ENCODE results near the gene SYCP2. TPM values are rescaled to one million over a fixed set of nuclear protein-coding genes. Genes with fewer than 3 reads are reported as not detected.
"Not testable (repeated sequence)": the region's sequence is repeated elsewhere in the genome, so short reads cannot be mapped to it uniquely, and the experiment has no call there.

Gene SYCP2
- polyA plus RNA-seq, 3 donors = 0.28 to 1.2 (median 0.30) TPM

GRCh38 chr20:59857966-59858365, 75.5 kb downstream of the SYCP2 start:
- no peak for DNase-seq
- Mint-ChIP-seq H3K4me3 (no peak overlapping the region), H3K9me3 (peaks cover 0 to 9% (median 4%) of the 10 kb centered on the region in 7 donors), H3K36me3 (peaks cover 7 to 8% of the 10 kb centered on the region in 2 donors), H3K27ac (no peak overlapping the region), H3K27me3 (ENCODE audit: low read depth in 3 of 3) (peaks cover 0 to 5% (median 2%) of the 10 kb centered on the region in 3 donors), H3K4me1 (no peaks in the 10 kb centered on the region)
- no peaks in the 10 kb centered on the region for H3K4me1 ChIP-seq (ENCODE audit: control insufficient read depth in 1 of 2, insufficient read depth in 2 of 2, low read length in 2 of 2)
- H3K27ac ChIP-seq (ENCODE audit: low read depth in 1 of 2, low read length in 2 of 2) = no peak overlapping the region
- H3K27me3 ChIP-seq (ENCODE audit: control insufficient read depth in 2 of 2, insufficient read depth in 2 of 2, low read length in 2 of 2) = peaks cover 2% of the 10 kb centered on the region in 2 donors
- H3K4me3 ChIP-seq (replicated peaks in 1 of 3; ENCODE audit: low read depth in 2 of 3, low read length in 3 of 3) = no peak overlapping the region
- no peaks in the 10 kb centered on the region for H4K20me1 ChIP-seq (ENCODE audit: insufficient read depth, low read length)
- no peak for TF ChIP-seq CTCF (IDR thresholded peaks at IDR 0.05)
- no peaks in the 10 kb centered on the region for H3K9me3 ChIP-seq (replicated peaks in 1 of 2; ENCODE audit: control insufficient read depth in 1 of 2, insufficient read depth in 1 of 2, low read length in 2 of 2)
- WGBS (ENCODE audit: insufficient coverage) = 100% methylated on average over 1 of the region's 2 CpGs
- H3K79me2 ChIP-seq (ENCODE audit: insufficient read depth, low read length) = no peaks in the 10 kb centered on the region
- no peak overlapping the region for H3K4me2 ChIP-seq (replicated peaks; ENCODE audit: extremely low read depth, low read length, poor library complexity, severe bottlenecking)
- intact Hi-C loops (cut with micrococcal nuclease) = no loop called here
- no peak overlapping the region for H3K9ac ChIP-seq (ENCODE audit: insufficient read depth, low read length, poor library complexity, severe bottlenecking)
- H3K36me3 ChIP-seq (replicated peaks in 1 of 2; ENCODE audit: control insufficient read depth in 1 of 2, insufficient read depth in 2 of 2, low read length in 2 of 2) = no peaks in the 10 kb centered on the region
- H2AFZ ChIP-seq (ENCODE audit: insufficient read depth, low read depth, low read length, poor library complexity, severe bottlenecking) = no peak overlapping the region

DNA sequence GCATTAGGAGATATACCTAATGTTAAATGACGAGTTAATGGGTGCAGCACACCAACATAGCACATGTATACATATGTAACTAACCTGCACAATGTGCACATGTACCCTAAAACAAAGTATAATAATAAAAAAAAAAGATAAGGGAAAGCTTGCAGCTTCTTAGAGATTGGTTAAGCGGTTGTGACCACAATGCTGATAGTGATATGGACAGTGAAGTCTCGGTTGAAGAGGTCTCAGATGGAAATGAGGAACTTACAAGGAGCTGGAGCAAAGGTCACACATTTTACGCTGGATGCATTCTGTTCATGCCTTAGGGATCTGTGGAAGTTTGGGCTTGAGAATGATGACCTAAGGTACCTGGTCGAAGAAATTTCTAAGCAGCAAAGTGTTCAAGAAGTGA, 76.5 kb downstream of the SYCP2 start:
- H3K27ac Mint-ChIP-seq; DNase-seq; H3K36me3 ChIP-seq (replicated peaks in 1 of 2; ENCODE audit: control insufficient read depth in 1 of 2, insufficient read depth in 2 of 2, low read length in 2 of 2); H3K27ac ChIP-seq (ENCODE audit: low read depth in 1 of 2, low read length in 2 of 2); H3K9me3 Mint-ChIP-seq; H4K20me1 ChIP-seq (ENCODE audit: insufficient read depth, low read length); intact Hi-C loops (cut with micrococcal nuclease); H3K4me3 ChIP-seq (replicated peaks in 1 of 3; ENCODE audit: low read depth in 2 of 3, low read length in 3 of 3); H3K4me2 ChIP-seq (replicated peaks; ENCODE audit: extremely low read depth, low read length, poor library complexity, severe bottlenecking); H3K36me3 Mint-ChIP-seq; H3K4me1 ChIP-seq (ENCODE audit: control insufficient read depth in 1 of 2, insufficient read depth in 2 of 2, low read length in 2 of 2); H3K4me1 Mint-ChIP-seq; H3K27me3 ChIP-seq (ENCODE audit: control insufficient read depth in 2 of 2, insufficient read depth in 2 of 2, low read length in 2 of 2); H3K9me3 ChIP-seq (replicated peaks in 1 of 2; ENCODE audit: control insufficient read depth in 1 of 2, insufficient read depth in 1 of 2, low read length in 2 of 2); H2AFZ ChIP-seq (ENCODE audit: insufficient read depth, low read depth, low read length, poor library complexity, severe bottlenecking); H3K27me3 Mint-ChIP-seq (ENCODE audit: low read depth in 3 of 3); H3K9ac ChIP-seq (ENCODE audit: insufficient read depth, low read length, poor library complexity, severe bottlenecking); H3K4me3 Mint-ChIP-seq; H3K79me2 ChIP-seq (ENCODE audit: insufficient read depth, low read length): not testable (repeated sequence)
- WGBS (ENCODE audit: insufficient coverage) = 94% methylated on average over 4 of the region's 5 CpGs

DNA sequence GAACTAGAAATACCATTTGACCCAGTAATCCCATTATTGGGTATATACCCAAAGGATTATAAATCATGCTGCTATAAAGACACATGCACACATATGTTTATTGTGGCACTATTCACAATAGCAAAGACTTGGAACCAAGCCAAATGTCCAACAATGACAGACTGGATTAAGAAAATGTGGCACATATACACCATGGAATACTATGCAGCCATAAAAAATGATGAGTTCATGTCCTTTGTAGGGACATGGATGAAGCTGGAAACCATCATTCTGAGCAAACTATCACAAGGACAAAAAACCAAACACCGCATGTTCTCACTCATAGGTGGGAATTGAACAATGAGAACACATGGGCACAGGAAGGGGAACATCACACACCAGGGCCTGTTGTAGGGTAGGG, 76.9 kb downstream of the SYCP2 start:
- H4K20me1 ChIP-seq (ENCODE audit: insufficient read depth, low read length); H3K9me3 ChIP-seq (replicated peaks in 1 of 2; ENCODE audit: control insufficient read depth in 1 of 2, insufficient read depth in 1 of 2, low read length in 2 of 2); H3K4me1 ChIP-seq (ENCODE audit: control insufficient read depth in 1 of 2, insufficient read depth in 2 of 2, low read length in 2 of 2); H3K36me3 Mint-ChIP-seq; DNase-seq; H3K4me2 ChIP-seq (replicated peaks; ENCODE audit: extremely low read depth, low read length, poor library complexity, severe bottlenecking); H3K9ac ChIP-seq (ENCODE audit: insufficient read depth, low read length, poor library complexity, severe bottlenecking); H3K9me3 Mint-ChIP-seq; H3K4me3 Mint-ChIP-seq; H3K27me3 Mint-ChIP-seq (ENCODE audit: low read depth in 3 of 3); H3K27me3 ChIP-seq (ENCODE audit: control insufficient read depth in 2 of 2, insufficient read depth in 2 of 2, low read length in 2 of 2); H2AFZ ChIP-seq (ENCODE audit: insufficient read depth, low read depth, low read length, poor library complexity, severe bottlenecking); H3K4me1 Mint-ChIP-seq; H3K36me3 ChIP-seq (replicated peaks in 1 of 2; ENCODE audit: control insufficient read depth in 1 of 2, insufficient read depth in 2 of 2, low read length in 2 of 2); H3K27ac ChIP-seq (ENCODE audit: low read depth in 1 of 2, low read length in 2 of 2); H3K27ac Mint-ChIP-seq; intact Hi-C loops (cut with micrococcal nuclease); H3K4me3 ChIP-seq (replicated peaks in 1 of 3; ENCODE audit: low read depth in 2 of 3, low read length in 3 of 3); H3K79me2 ChIP-seq (ENCODE audit: insufficient read depth, low read length): not testable (repeated sequence)
- WGBS (ENCODE audit: insufficient coverage) = no CpG with 5 or more reads among the region's 1 CpG

Data from CD14-positive monocyte (primary cell).